SU-DHL-6 (cell line): ENCODE data around the gene PSMA7.

Source experiments
- H2AFZ ChIP-seq: fragments of 200-600 bp; sonication (generic); 2 replicates; pipeline ENCODE4 v1.6.1; 2014; ENCODE audit warnings: low read depth, mild to moderate bottlenecking, moderate library complexity, mixed read lengths, antibody characterized with exemption, low read length; ENCODE audit not compliant: severe bottlenecking
- H3F3A ChIP-seq: fragments of 200-600 bp; shearing (Covaris generic); 2 replicates; pipeline ENCODE4 v1.6.0; 2016; ENCODE audit warnings: antibody characterized with exemption, mild to moderate bottlenecking; ENCODE audit not compliant: insufficient read depth
- H3K27ac ChIP-seq: fragments of 200-600 bp; sonication (generic); 2 replicates; pipeline ENCODE4 v1.5.1; 2016; ENCODE audit warnings: low read depth, mild to moderate bottlenecking, low read length, moderate library complexity, mixed read lengths
- H3K27me3 ChIP-seq: fragments of 200-600 bp; sonication (generic), shearing (Covaris generic); 2 replicates; pipeline ENCODE4 v1.6.0; 2014; ENCODE audit warnings: mild to moderate bottlenecking, low read length
- H3K36me3 ChIP-seq: fragments of 200-600 bp; sonication (generic); 2 replicates; pipeline ENCODE4 v1.6.1; 2014; ENCODE audit warnings: mild to moderate bottlenecking, low read length, mixed read lengths
- H3K4me2 ChIP-seq: fragments of 300-600, 200-600 bp; shearing (Covaris generic), sonication (generic); 2 replicates; pipeline ENCODE4 v1.6.0; 2014; ENCODE audit warnings: low read length, low read depth, mild to moderate bottlenecking; ENCODE audit not compliant: poor library complexity, severe bottlenecking
- H3K4me3 ChIP-seq: fragments of 200-600 bp; sonication (generic); 2 replicates; pipeline ENCODE4 v1.5.1; 2014; ENCODE audit warnings: antibody characterized with exemption, low read length, mild to moderate bottlenecking, mixed read lengths; ENCODE audit not compliant: insufficient read depth, poor library complexity, severe bottlenecking
- H3K79me2 ChIP-seq: fragments of 200-600 bp; sonication (generic); 2 replicates; pipeline ENCODE4 v1.6.1; 2014; ENCODE audit warnings: mild to moderate bottlenecking, low read length, moderate library complexity; ENCODE audit not compliant: insufficient read depth
- H3K9ac ChIP-seq: fragments of 200-600 bp; sonication (generic); 2 replicates; pipeline ENCODE4 v1.7.0; 2014; ENCODE audit warnings: mild to moderate bottlenecking, low read length
- H3K9me2 ChIP-seq: fragments of 200-600 bp; sonication (generic); replicated peaks from 2 replicates; pipeline ENCODE4 v1.6.1; 2014; ENCODE audit warnings: low read length; ENCODE audit not compliant: insufficient read depth
- H3K9me3 ChIP-seq: fragments of 200-600 bp; sonication (generic); 2 replicates; pipeline ENCODE4 v1.6.1; 2014; ENCODE audit warnings: low read length, mixed read lengths; ENCODE audit not compliant: insufficient read depth
- H4K20me1 ChIP-seq: fragments of 200-600 bp; sonication (generic); 2 replicates; pipeline ENCODE4 v1.6.1; 2014; ENCODE audit warnings: low read depth, mild to moderate bottlenecking, antibody characterized with exemption, low read length, moderate library complexity, mixed read lengths
- CTCF ChIP-seq: fragments of 200-600 bp; sonication (generic); IDR thresholded peaks from one replicate; pipeline ENCODE4 v1.5.1; 2017; ENCODE audit warnings: antibody characterized with exemption, mild to moderate bottlenecking, low read length, moderate library complexity; ENCODE audit not compliant: insufficient read depth, poor library complexity, severe bottlenecking
- EZH2phosphoT487 ChIP-seq: fragments of 200-600 bp; sonication (generic), shearing (Covaris generic); conservative IDR thresholded peaks from 2 replicates; pipeline ENCODE4 v1.6.1; 2018; ENCODE audit warnings: mild to moderate bottlenecking, antibody characterized with exemption, low read length, moderate library complexity, mixed read lengths

The PSMA7 gene

GRCh38 chr20:62170536-62170935 lies 27.3 kb upstream of the PSMA7 start:
- Histone ChIP-seq H3K9me2 (no peaks in the 10 kb centered on the region), H3K36me3 (no peaks in the 10 kb centered on the region), H2AFZ (no peak overlapping the region), H3K79me2 (no peaks in the 10 kb centered on the region), H3K27me3 (no peaks in the 10 kb centered on the region), H3K4me3 (no peak overlapping the region), H4K20me1 (no peaks in the 10 kb centered on the region), H3K4me2 (no peak overlapping the region), H3K9ac (no peak overlapping the region), H3F3A (no peaks in the 10 kb centered on the region), H3K9me3 (no peaks in the 10 kb centered on the region), H3K27ac (no peak overlapping the region)
- TF ChIP-seq CTCF = no peak
- no peak for TF ChIP-seq EZH2phosphoT487

GRCh38 chr20:62168890-62169435 lies 25.8 kb upstream of the PSMA7 start:
- H3K9me3 ChIP-seq = no peaks in the 10 kb centered on the region
- no peak overlapping the region for H3K9ac ChIP-seq
- no peak overlapping the region for H3K27ac ChIP-seq
- no peaks in the 10 kb centered on the region for H3K9me2 ChIP-seq
- H3K36me3 ChIP-seq = no peaks in the 10 kb centered on the region
- H3K79me2 ChIP-seq = no peaks in the 10 kb centered on the region
- H2AFZ ChIP-seq = no peak overlapping the region
- TF ChIP-seq EZH2phosphoT487 (no peak), CTCF (no peak)
- H3F3A ChIP-seq = no peaks in the 10 kb centered on the region
- no peaks in the 10 kb centered on the region for H3K27me3 ChIP-seq
- H4K20me1 ChIP-seq = no peaks in the 10 kb centered on the region
- H3K4me2 ChIP-seq = no peak overlapping the region
- H3K4me3 ChIP-seq = no peak overlapping the region

GRCh38 chr20:62168061-62168460 lies 24.9 kb upstream of the PSMA7 start:
- Histone ChIP-seq H3K4me2 (no peak overlapping the region), H2AFZ (no peak overlapping the region), H3K27me3 (no peaks in the 10 kb centered on the region), H3K27ac (no peak overlapping the region), H4K20me1 (no peaks in the 10 kb centered on the region), H3K9ac (no peak overlapping the region), H3K9me2 (no peaks in the 10 kb centered on the region), H3K36me3 (no peaks in the 10 kb centered on the region), H3K4me3 (no peak overlapping the region), H3K9me3 (no peaks in the 10 kb centered on the region), H3K79me2 (no peaks in the 10 kb centered on the region), H3F3A (no peaks in the 10 kb centered on the region)
- no peak for TF ChIP-seq EZH2phosphoT487
- TF ChIP-seq CTCF = no peak
